ENCODE measurements around the gene KCNH3.
"Not testable (repeated sequence)": the region's sequence is repeated elsewhere in the genome, so short reads cannot be mapped to it uniquely, and the experiment has no call there.

The KCNH3 gene

GRCh38 chr12:49584591-49584990, 45.8 kb downstream of the KCNH3 start:
- no peak for DNase-seq (ENCODE audit: low read depth in 1 of 2, low spot score in 1 of 2)

GRCh38 chr12:49585477-49586459, 46.9 kb downstream of the KCNH3 start:
- no peak for DNase-seq (ENCODE audit: low read depth in 1 of 2, low spot score in 1 of 2)

- no peak for DNase-seq (ENCODE audit: low read depth in 1 of 2, low spot score in 1 of 2)
Observed at GRCh38 chr12:49587174-49587908, 48.5 kb downstream of the KCNH3 start.

- no peak for DNase-seq (ENCODE audit: low read depth in 1 of 2, low spot score in 1 of 2)
Observed at GRCh38 chr12:49588281-49588680, 49.5 kb downstream of the KCNH3 start.

GRCh38 chr12:49588721-49589516, 50.1 kb downstream of the KCNH3 start:
- no peak for DNase-seq (ENCODE audit: low read depth in 1 of 2, low spot score in 1 of 2)

GRCh38 chr12:49598527-49598926, 59.7 kb downstream of the KCNH3 start:
- no peak for DNase-seq (ENCODE audit: low read depth in 1 of 2, low spot score in 1 of 2)

- DNase-seq (ENCODE audit: low read depth in 1 of 2, low spot score in 1 of 2), result no peak
Observed at GRCh38 chr12:49599961-49600360, 61.1 kb downstream of the KCNH3 start.

- no peak for DNase-seq (ENCODE audit: low read depth in 1 of 2, low spot score in 1 of 2)
Observed at GRCh38 chr12:49603721-49604120, 64.9 kb downstream of the KCNH3 start.

GRCh38 chr12:49604856-49605255, 66.0 kb downstream of the KCNH3 start:
- DNase-seq (ENCODE audit: low read depth in 1 of 2, low spot score in 1 of 2), result no peak

- DNase-seq (ENCODE audit: low read depth in 1 of 2, low spot score in 1 of 2), result not testable (repeated sequence)
Observed at GRCh38 chr12:49605539-49605938, 66.7 kb downstream of the KCNH3 start, which contains the start of gene FAM186B. TSS of gene FAM186B (minus strand) at chr12:49605639. CDS start at chr12:49605477, 162 bp downstream.

All from activated T-helper 1 cell treated with anti-CD3 and anti-CD28 coated beads, Interleukin-2, amount 50 U/mL, for 16 hours (primary cell).